Endothelial cell (in vitro differentiated cells): Measurements from ENCODE around the gene PRSS12. TPM values are rescaled to one million over a fixed set of nuclear protein-coding genes. Genes with fewer than 3 reads are reported as not detected.

ENCODE experiments used
- DNase-seq: peaks from one replicate; pipeline ENCODE4 v3.0.0; 2021; ENCODE audit warnings: low spot score
- H3K27ac Mint-ChIP-seq: one replicate; pipeline ENCODE4 v1.8.0; 2021; ENCODE audit warnings: mixed read lengths, inconsistent platforms; ENCODE audit not compliant: unreplicated experiment
- H3K27me3 Mint-ChIP-seq: one replicate; pipeline ENCODE4 v1.8.0; 2021; ENCODE audit warnings: mild to moderate bottlenecking, moderate library complexity, mixed read lengths, inconsistent platforms; ENCODE audit not compliant: unreplicated experiment
- H3K36me3 Mint-ChIP-seq: one replicate; pipeline ENCODE4 v1.8.0; 2021; ENCODE audit warnings: mild to moderate bottlenecking, low read depth, mixed read lengths, inconsistent platforms; ENCODE audit not compliant: unreplicated experiment
- H3K4me1 Mint-ChIP-seq: one replicate; pipeline ENCODE4 v1.8.0; 2021; ENCODE audit warnings: mild to moderate bottlenecking, mixed read lengths, inconsistent platforms; ENCODE audit not compliant: unreplicated experiment
- H3K4me3 Mint-ChIP-seq: one replicate; pipeline ENCODE4 v1.8.0; 2021; ENCODE audit warnings: mild to moderate bottlenecking, mixed read lengths, inconsistent platforms; ENCODE audit not compliant: unreplicated experiment
- H3K9me3 Mint-ChIP-seq: one replicate; pipeline ENCODE4 v1.8.0; 2021; ENCODE audit warnings: mixed read lengths, inconsistent platforms; ENCODE audit not compliant: unreplicated experiment
- CTCF ChIP-seq: fragments of 200-600 bp; sonication (generic); IDR thresholded peaks from one replicate; pipeline ENCODE4 v1.5.0; 2021; ENCODE audit warnings: antibody characterized with exemption; ENCODE audit not compliant: unreplicated experiment
- total RNA-seq: library from RNA; stranded (reverse); fragmentation: NEBNext Ultra II Directional; extraction: Animal tissue kit (Norgen Biotek cat#: 25700); gene quantifications from one replicate; pipeline ENCODE4 v1.2.1, GENCODE V29; 2021; ENCODE audit not compliant: unreplicated experiment

The PRSS12 gene
- total RNA-seq, 1 donor from 2014 or later, result 0.77 TPM

- Mint-ChIP-seq H3K4me3 (peak overlapping the region; percentile 97), H3K27ac (peak overlapping the region; percentile 40), H3K4me1 (peaks cover 16% of the 10 kb centered on the region), H3K27me3 (peaks cover 4% of the 10 kb centered on the region), H3K9me3 (no peaks in the 10 kb centered on the region), H3K36me3 (no peaks in the 10 kb centered on the region)
- no peak for DNase-seq
- TF ChIP-seq CTCF, result no peak
Observed at GRCh38 chr4:118279328-118279727, 73.5 kb downstream of the PRSS12 start.

GRCh38 chr4:118278473-118279274 is 74.1 kb downstream of the PRSS12 start:
- peaks cover 16% of the 10 kb centered on the region for H3K4me1 Mint-ChIP-seq
- DNase-seq, result peak; percentile 93

GRCh38 chr4:118277243-118277642 is 75.6 kb downstream of the PRSS12 start:
- Mint-ChIP-seq H3K27ac (no peak overlapping the region), H3K36me3 (no peaks in the 10 kb centered on the region), H3K4me3 (no peak overlapping the region), H3K4me1 (peaks cover 16% of the 10 kb centered on the region), H3K9me3 (no peaks in the 10 kb centered on the region), H3K27me3 (peaks cover 4% of the 10 kb centered on the region)
- no peak for TF ChIP-seq CTCF
- DNase-seq, result no peak

More at GRCh38 chr4:118278473-118279274, 74.1 kb downstream of the PRSS12 start:
- Mint-ChIP-seq H3K9me3 (no peaks in the 10 kb centered on the region), H3K27me3 (peaks cover 4% of the 10 kb centered on the region), H3K36me3 (no peaks in the 10 kb centered on the region), H3K4me3 (peak overlapping the region; percentile 97), H3K27ac (peak overlapping the region; percentile 97)
- TF ChIP-seq CTCF, result no peak

GRCh38 chr4:118276580-118276979 is 76.2 kb downstream of the PRSS12 start:
- no peaks in the 10 kb centered on the region for H3K9me3 Mint-ChIP-seq
- H3K27me3 Mint-ChIP-seq, result peaks cover 4% of the 10 kb centered on the region
- DNase-seq, result no peak
- no peak overlapping the region for H3K27ac Mint-ChIP-seq
- no peak for TF ChIP-seq CTCF
- peaks cover 16% of the 10 kb centered on the region for H3K4me1 Mint-ChIP-seq
- H3K4me3 Mint-ChIP-seq, result no peak overlapping the region
- no peaks in the 10 kb centered on the region for H3K36me3 Mint-ChIP-seq

GRCh38 chr4:118273642-118274041 is 79.2 kb downstream of the PRSS12 start:
- no peak for TF ChIP-seq CTCF
- H3K27me3 Mint-ChIP-seq, result peaks cover 4% of the 10 kb centered on the region
- no peak overlapping the region for H3K4me3 Mint-ChIP-seq
- no peaks in the 10 kb centered on the region for H3K36me3 Mint-ChIP-seq
- no peak overlapping the region for H3K27ac Mint-ChIP-seq
- DNase-seq, result no peak
- H3K4me1 Mint-ChIP-seq, result peaks cover 7% of the 10 kb centered on the region
- no peaks in the 10 kb centered on the region for H3K9me3 Mint-ChIP-seq
